IMR-90 (cell line): Measurements from ENCODE around the gene COL4A2. TPM values are rescaled to one million over a fixed set of nuclear protein-coding genes. Genes with fewer than 3 reads are reported as not detected.

Experiments used
- ATAC-seq: fragments of 200-7000 bp; cut with Tn5 transposase; 2 replicates; pipeline ENCODE4 v1.9.1; 2020; ENCODE audit warnings: low read depth, mild to moderate bottlenecking, moderate library complexity
- BruUV-seq: library from RNA; stranded (reverse); fragments of 400-500 nt; replicated peaks from 2 replicates; lab custom pipeline; 2021; lab: Mats Ljungman, UMichigan
- CTCF ChIA-PET: fragments of 300-600 bp; formaldehyde crosslinking; extraction: SDS; loops from one replicate; lab custom pipeline; 2021; ENCODE audit warnings: antibody characterized with exemption; lab: Yijun Ruan, JAX
- POLR2A ChIA-PET: fragments of 300-600 bp; sonication (Branson Sonifier 250); formaldehyde crosslinking; loops from one replicate; lab custom pipeline; 2022; ENCODE audit warnings: antibody characterized with exemption; ENCODE audit not compliant: unreplicated experiment; lab: Charles Lee
- DNase-seq: peaks from one replicate; pipeline ENCODE4 v3.0.0; 2013
- H2AFZ ChIP-seq: replicated peaks from 2 replicates; pipeline ENCODE3; 2013; ENCODE audit warnings: low read length, mild to moderate bottlenecking; ENCODE audit not compliant: poor library complexity
- H2AK5ac ChIP-seq: 2 replicates; pipeline ENCODE4 v1.6.1; 2013; ENCODE audit warnings: low read depth, low read length, inconsistent platforms
- H2AK9ac ChIP-seq: replicated peaks from 2 replicates; pipeline ENCODE3; 2013; ENCODE audit warnings: mild to moderate bottlenecking, low read depth, low read length, moderate library complexity; ENCODE audit not compliant: poor library complexity
- H2BK120ac ChIP-seq: 2 replicates; pipeline ENCODE4 v1.6.1; 2013; ENCODE audit warnings: low read depth, low read length, inconsistent platforms
- H2BK15ac ChIP-seq: 3 replicates; pipeline ENCODE4 v1.6.1; 2013; ENCODE audit warnings: low read depth, low read length, inconsistent platforms
- H2BK20ac ChIP-seq: 2 replicates; pipeline ENCODE4 v1.6.1; 2013; ENCODE audit warnings: low read depth, mild to moderate bottlenecking, inconsistent platforms, low read length, moderate library complexity
- H2BK5ac ChIP-seq: 2 replicates; pipeline ENCODE4 v1.6.1; 2013; ENCODE audit warnings: mild to moderate bottlenecking, low read depth, low read length, inconsistent platforms; ENCODE audit not compliant: poor library complexity, severe bottlenecking
- H3K14ac ChIP-seq: replicated peaks from 2 replicates; pipeline ENCODE4 v1.6.1; 2013; ENCODE audit warnings: low read depth, low read length, inconsistent platforms
- H3K18ac ChIP-seq: 2 replicates; pipeline ENCODE4 v1.6.1; 2013; ENCODE audit warnings: low read depth, low read length, control low read depth
- H3K23ac ChIP-seq: 2 replicates; pipeline ENCODE4 v1.6.1; 2013; ENCODE audit warnings: low read depth, low read length, inconsistent platforms
- H3K27ac ChIP-seq: 2 replicates; pipeline ENCODE4 v1.5.1; 2013; ENCODE audit warnings: mild to moderate bottlenecking, control low read depth, low read length; ENCODE audit not compliant: insufficient read depth
- H3K27me3 ChIP-seq: 2 replicates; pipeline ENCODE4 v1.6.1; 2013; ENCODE audit warnings: low read length; ENCODE audit not compliant: control insufficient read depth, insufficient read depth
- H3K36me3 ChIP-seq: 2 replicates; pipeline ENCODE4 v1.6.1; 2013; ENCODE audit warnings: low read length, mixed read lengths; ENCODE audit not compliant: control insufficient read depth, insufficient read depth
- H3K4ac ChIP-seq: 2 replicates; pipeline ENCODE4 v1.6.1; 2013; ENCODE audit warnings: low read depth, low read length, inconsistent platforms
- H3K4me1 ChIP-seq: 2 replicates; pipeline ENCODE4 v1.6.1; 2013; ENCODE audit warnings: low read length, mixed read lengths; ENCODE audit not compliant: control insufficient read depth, insufficient read depth
- H3K4me2 ChIP-seq: 2 replicates; pipeline ENCODE4 v1.6.1; 2013; ENCODE audit warnings: low read depth, mild to moderate bottlenecking, control low read depth, low read length, moderate library complexity
- H3K4me3 ChIP-seq: 2 replicates; pipeline ENCODE4 v1.5.1; 2013; ENCODE audit warnings: low read depth, mild to moderate bottlenecking, control low read depth, low read length, moderate library complexity; ENCODE audit not compliant: insufficient read depth
- H3K56ac ChIP-seq: 2 replicates; pipeline ENCODE4 v1.6.1; 2013; ENCODE audit warnings: low read length, inconsistent platforms; ENCODE audit not compliant: insufficient read depth; ENCODE audit errors: extremely low read depth
- H3K79me1 ChIP-seq, 2 experiments: 2 replicates each; pipeline ENCODE4 v1.6.1; 2013; ENCODE audit warnings: low read length in 2 of 2, inconsistent platforms in 1 of 2, low read depth in 1 of 2
- H3K9ac ChIP-seq: 2 replicates; pipeline ENCODE4 v1.6.1; 2013; ENCODE audit warnings: low read depth, low read length, control low read depth
- H3K9me1 ChIP-seq: 2 replicates; pipeline ENCODE4 v1.6.1; 2013; ENCODE audit warnings: low read length, inconsistent platforms; ENCODE audit not compliant: insufficient read depth
- H3K9me3 ChIP-seq: 2 replicates; pipeline ENCODE4 v1.6.1; 2013; ENCODE audit warnings: low read length; ENCODE audit not compliant: control insufficient read depth, insufficient read depth
- H4K20me1 ChIP-seq: 2 replicates; pipeline ENCODE4 v1.6.1; 2013; ENCODE audit warnings: low read length, inconsistent platforms; ENCODE audit not compliant: insufficient read depth
- H4K5ac ChIP-seq: 2 replicates; pipeline ENCODE4 v1.6.1; 2013; ENCODE audit warnings: mild to moderate bottlenecking, low read depth, low read length, control low read depth
- H4K8ac ChIP-seq, 2 experiments: 2 replicates each; pipeline ENCODE4 v1.6.1; 2013; ENCODE audit warnings: low read depth in 2 of 2, low read length in 2 of 2, control low read depth in 1 of 2, inconsistent platforms in 1 of 2
- H4K91ac ChIP-seq: 2 replicates; pipeline ENCODE4 v1.6.1; 2013; ENCODE audit warnings: low read depth, low read length, inconsistent platforms; ENCODE audit not compliant: insufficient read depth
- BHLHE40 ChIP-seq: fragments of 150-350 bp; IDR thresholded peaks from 2 replicates; pipeline ENCODE4 v1.6.1; 2016; ENCODE audit warnings: mild to moderate bottlenecking, low read depth, low read length
- CEBPB ChIP-seq: IDR thresholded peaks from 2 replicates; pipeline ENCODE4 v1.6.1; 2012; ENCODE audit warnings: low read depth, low read length, improper control_type of control experiment
- CHD1 ChIP-seq: IDR thresholded peaks from 2 replicates; pipeline ENCODE4 v1.6.1; 2012; ENCODE audit warnings: low read depth, low read length, improper control_type of control experiment
- CTCF ChIP-seq: conservative IDR thresholded peaks from 2 replicates; pipeline ENCODE4 v1.5.1; 2012; ENCODE audit warnings: mild to moderate bottlenecking, low read depth, low read length, improper control_type of control experiment
- ELK1 ChIP-seq: fragments of 150-350 bp; IDR thresholded peaks from 2 replicates; pipeline ENCODE4 v1.6.1; 2016; ENCODE audit warnings: low read depth, mild to moderate bottlenecking, low read length, moderate library complexity, borderline replicate concordance
- FOS ChIP-seq: fragments of 150-350 bp; IDR thresholded peaks from 2 replicates; pipeline ENCODE4 v1.6.1; 2016; ENCODE audit warnings: low read depth, low read length
- MAFK ChIP-seq: IDR thresholded peaks from 2 replicates; pipeline ENCODE4 v1.6.1; 2012; ENCODE audit warnings: low read depth, low read length, improper control_type of control experiment
- MXI1 ChIP-seq: IDR thresholded peaks from 2 replicates; pipeline ENCODE4 v1.6.1; 2012; ENCODE audit warnings: low read depth, mild to moderate bottlenecking, low read length, moderate library complexity, borderline replicate concordance
- NFE2L2 ChIP-seq: fragments of 150-350 bp; IDR thresholded peaks from 2 replicates; pipeline ENCODE4 v1.6.1; 2016; ENCODE audit warnings: low read depth, mild to moderate bottlenecking, low read length
- POLR2A ChIP-seq: IDR thresholded peaks from 2 replicates; pipeline ENCODE4 v1.6.1; 2012; ENCODE audit warnings: mild to moderate bottlenecking, low read depth, low read length
- RAD21 ChIP-seq: IDR thresholded peaks from 2 replicates; pipeline ENCODE4 v1.6.1; 2012; ENCODE audit warnings: low read length, improper control_type of control experiment
- RCOR1 ChIP-seq: IDR thresholded peaks from 2 replicates; pipeline ENCODE4 v1.6.1; 2012; ENCODE audit warnings: mild to moderate bottlenecking, low read length, improper control_type of control experiment; ENCODE audit not compliant: insufficient replicate concordance
- RFX5 ChIP-seq: IDR thresholded peaks from 2 replicates; pipeline ENCODE4 v1.8.0; 2012; ENCODE audit warnings: low read depth, mild to moderate bottlenecking, low read length, moderate library complexity
- SMC3 ChIP-seq: fragments of 150-350 bp; IDR thresholded peaks from 2 replicates; pipeline ENCODE4 v1.6.1; 2016; ENCODE audit warnings: low read depth, mild to moderate bottlenecking, antibody characterized with exemption, low read length, moderate library complexity
- USF2 ChIP-seq: fragments of 150-350 bp; IDR thresholded peaks from 2 replicates; pipeline ENCODE4 v1.6.1; 2017; ENCODE audit warnings: mild to moderate bottlenecking, antibody characterized with exemption, low read length, low read depth
- WGBS, 2 experiments: methylation state at CpG; one replicate each; pipeline versions ENCODE4 v1.1.5 to v1.1.7; 2013; ENCODE audit warnings: missing lambda C conversion rate in 2 of 2; ENCODE audit not compliant: insufficient read length in 1 of 2; ENCODE audit errors: extremely low coverage in 2 of 2; 5-methylcytosine and 5-hydroxymethylcytosine counted together
- dilution Hi-C: fragments of 300-500 bp; cut with HindIII; formaldehyde crosslinking; loops from one replicate; pipeline ENCODE4 v1.14.3; 2018; ENCODE audit warnings: low sequenced_read_pairs; ENCODE audit not compliant: unreplicated experiment
- in situ Hi-C: fragments of 300-500 bp; cut with MboI; formaldehyde crosslinking; loops from 3 replicates; pipeline ENCODE4 v1.14.3; 2019; ENCODE audit warnings: low sequenced_read_pairs, inconsistent platforms, mixed read lengths
- intact Hi-C: fragments of 100-400 bp; cut with micrococcal nuclease; formaldehyde crosslinking; loops from 2 replicates; pipeline ENCODE4 v1.10.0; 2022
- polyA plus RNA-seq, 3 experiments: library from polyadenylated mRNA; depleted of rRNA; stranded (reverse); fragments of >200 nt; gene quantifications; 2 replicates each; pipeline ENCODE4 v1.2.3, GENCODE V29; 2012; ENCODE audit warnings: low replicate concordance in 1 of 3
- total RNA-seq: library from RNA; depleted of rRNA; stranded (reverse); fragments of >200 nt; gene quantifications from 2 replicates; pipeline ENCODE4 v1.2.3, GENCODE V29; 2012

Gene COL4A2
- total and polyA plus RNA-seq, 2 of the 4 experiments (the other 2 are of a cell fraction): 90.7 to 457 TPM

DNA sequence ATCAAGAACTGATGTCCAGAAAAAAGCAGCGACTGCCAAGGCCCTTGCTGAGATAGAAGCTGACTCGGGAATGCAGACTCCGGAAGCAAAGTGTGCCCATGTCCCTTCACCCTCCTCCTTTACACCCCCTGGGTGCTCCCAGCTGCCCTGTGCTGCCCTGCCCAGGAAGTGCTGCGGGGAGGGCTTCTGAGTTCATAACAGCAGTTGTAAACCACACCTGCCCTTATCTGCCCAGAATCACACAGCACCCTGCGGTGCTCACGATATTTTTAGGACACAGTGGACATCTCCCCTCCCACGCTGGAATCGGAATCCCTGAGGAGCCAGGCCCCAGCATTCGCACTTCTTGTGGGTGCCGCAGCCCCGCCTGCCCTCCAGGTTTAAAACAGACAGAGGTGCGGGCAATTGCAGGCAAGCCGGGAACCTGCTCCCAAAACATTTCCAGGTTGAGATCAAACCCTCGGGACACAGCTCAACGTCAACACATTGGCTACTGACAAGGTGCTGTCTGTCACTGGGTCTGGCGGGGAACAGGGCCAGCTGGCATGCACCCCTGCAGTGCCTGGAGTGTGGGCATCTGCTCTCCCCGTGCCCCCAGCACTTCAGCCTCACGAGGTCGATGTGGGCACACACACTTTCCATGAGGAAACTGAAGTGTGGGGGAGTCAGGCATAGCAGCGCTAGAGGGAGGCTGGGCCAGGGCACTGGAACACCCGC, 217.6 kb downstream of the COL4A2 start:
- dilution Hi-C loops: no loop called here
- no peaks in the 10 kb centered on the region for H3K27me3 ChIP-seq
- TF ChIP-seq RCOR1: no peak
- TF ChIP-seq RFX5: no peak
- no peak for TF ChIP-seq CTCF
- TF ChIP-seq MXI1: no peak
- no peak for TF ChIP-seq CHD1
- TF ChIP-seq MAFK: no peak
- no peak for TF ChIP-seq USF2
- no peak for TF ChIP-seq NFE2L2
- TF ChIP-seq CEBPB: no peak
- no peak for TF ChIP-seq BHLHE40
- TF ChIP-seq ELK1: no peak
- TF ChIP-seq SMC3: no peak
- TF ChIP-seq RAD21: no peak
- no peak for TF ChIP-seq FOS
- TF ChIP-seq POLR2A: no peak

More for the DNA sequence above, 217.6 kb downstream of the COL4A2 start:
- H2BK15ac ChIP-seq: no peak overlapping the region
- no peaks in the 10 kb centered on the region; the same call in 1 of the 2 replicates for H3K36me3 ChIP-seq
- peak overlapping the region; percentile 7 for H2AK9ac ChIP-seq
- no peak overlapping the region for H4K91ac ChIP-seq
- no peak overlapping the region for H3K27ac ChIP-seq
- no peak overlapping the region for H4K8ac ChIP-seq
- peak overlapping the region; percentile 23 for H2AFZ ChIP-seq
- no peak overlapping the region for H3K18ac ChIP-seq
- no TSS peak for BruUV-seq
- H2AK5ac ChIP-seq: no peak overlapping the region
- no peak overlapping the region for H3K14ac ChIP-seq
- H3K79me1 ChIP-seq: no peaks in the 10 kb centered on the region
- 57% methylated on average over 9 of the region's 21 CpGs; no CpG with 5 or more reads in 1 of the 2 experiments for WGBS, 2 experiments
- no peak overlapping the region for H3K4ac ChIP-seq
- POLR2A ChIA-PET: no interaction called here
- peaks cover 13% of the 10 kb centered on the region; the same call in 1 of the 2 replicates for H3K9me1 ChIP-seq
- CTCF ChIA-PET: no interaction called here
- no peak overlapping the region for H3K4me3 ChIP-seq
- ATAC-seq: 0 out of 2 replicates have a peak, but pooled peaks have one; percentile 11
- H3K9me3 ChIP-seq: no peaks in the 10 kb centered on the region
- no peak overlapping the region for H3K9ac ChIP-seq
- no peak for DNase-seq
- in situ Hi-C loops: no loop called here
- no peak overlapping the region for H2BK5ac ChIP-seq
- no peak overlapping the region for H2BK120ac ChIP-seq
- H4K5ac ChIP-seq: no peak overlapping the region
- H3K23ac ChIP-seq: no peak overlapping the region
- H4K20me1 ChIP-seq: no peaks in the 10 kb centered on the region; the same call in none of the 2 replicates
- intact Hi-C loops: no loop called here
- no peak overlapping the region for H2BK20ac ChIP-seq
- no peaks in the 10 kb centered on the region; the same call in 1 of the 2 replicates for H3K4me1 ChIP-seq
- H3K56ac ChIP-seq: no peak overlapping the region
- no peak overlapping the region for H3K4me2 ChIP-seq
